GM12874 (cell line): ENCODE measurements around the gene ADORA2A.

ENCODE experiments used
- CTCF ChIP-seq: IDR thresholded peaks from 2 replicates; pipeline ENCODE4 v1.5.1; 2011; ENCODE audit warnings: low read depth, mild to moderate bottlenecking, control low read depth, low read length, moderate library complexity; ENCODE audit not compliant: insufficient read depth

Gene ADORA2A

GRCh38 chr22:24394254-24394653 is 33.1 kb upstream of the ADORA2A start:
- no peak for TF ChIP-seq CTCF

GRCh38 chr22:24398409-24398808 is 29.0 kb upstream of the ADORA2A start:
- no peak for TF ChIP-seq CTCF

- TF ChIP-seq CTCF = no peak
Measured at GRCh38 chr22:24400034-24400725, 27.2 kb upstream of the ADORA2A start.

- no peak for TF ChIP-seq CTCF
Measured at GRCh38 chr22:24400726-24401596, 26.4 kb upstream of the ADORA2A start.

- no peak for TF ChIP-seq CTCF
Measured at GRCh38 chr22:24401931-24402367, 25.4 kb upstream of the ADORA2A start.

GRCh38 chr22:24402460-24403192 is 24.8 kb upstream of the ADORA2A start:
- TF ChIP-seq CTCF = no peak

- TF ChIP-seq CTCF = no peak
Measured at GRCh38 chr22:24403346-24403745, 24.1 kb upstream of the ADORA2A start.
